ENCODE measurements around the gene LARGE2.

LARGE2 gene

DNA sequence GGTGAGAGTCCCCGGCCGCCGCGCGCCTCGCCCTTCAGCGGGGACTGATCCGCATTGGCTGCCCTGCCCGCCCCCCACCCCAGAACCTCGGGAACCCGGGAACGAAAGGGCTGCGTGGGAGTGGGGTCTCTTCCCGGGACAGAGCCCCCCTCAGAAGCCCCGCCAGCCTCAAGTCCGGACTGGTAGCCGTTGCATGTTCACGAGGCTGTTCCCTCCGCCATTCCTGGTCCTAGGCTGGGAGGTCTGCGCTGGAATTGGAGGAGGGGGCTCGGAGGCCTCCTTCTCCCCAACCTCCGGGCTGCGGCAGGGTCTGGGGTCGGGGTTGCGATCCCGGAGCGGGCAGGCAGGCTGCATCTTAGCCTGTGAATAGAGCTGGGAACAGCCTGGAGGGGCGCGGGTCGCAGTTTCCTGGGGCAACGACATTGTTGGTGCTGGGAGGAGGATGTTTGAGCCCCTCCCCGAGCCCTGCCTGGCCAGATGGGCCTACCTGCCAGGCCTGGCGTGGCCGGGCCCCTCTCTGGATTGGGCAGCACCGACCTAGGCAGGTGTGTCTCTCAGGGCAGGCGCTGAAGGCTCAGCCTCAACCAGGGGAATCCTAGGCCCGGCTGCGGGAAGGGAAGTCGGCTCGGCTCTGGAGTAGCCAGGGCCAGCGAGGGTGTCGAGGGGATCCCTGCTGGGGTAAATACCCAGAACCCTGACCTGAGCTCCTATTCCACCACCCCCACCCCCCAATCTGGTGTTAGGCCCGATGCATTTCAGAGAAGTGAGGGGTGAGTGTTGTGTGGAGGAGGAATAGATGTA is 36.3 kb upstream of the LARGE2 start:
- H3K27ac ChIP-seq (ENCODE audit: low read length) = no peak overlapping the region
- TF ChIP-seq EZH2 (IDR thresholded peaks at IDR 0.05; ENCODE audit: borderline replicate concordance, low read depth, low read length, severe bottlenecking) = no peak
- TF ChIP-seq, protein P1, sequence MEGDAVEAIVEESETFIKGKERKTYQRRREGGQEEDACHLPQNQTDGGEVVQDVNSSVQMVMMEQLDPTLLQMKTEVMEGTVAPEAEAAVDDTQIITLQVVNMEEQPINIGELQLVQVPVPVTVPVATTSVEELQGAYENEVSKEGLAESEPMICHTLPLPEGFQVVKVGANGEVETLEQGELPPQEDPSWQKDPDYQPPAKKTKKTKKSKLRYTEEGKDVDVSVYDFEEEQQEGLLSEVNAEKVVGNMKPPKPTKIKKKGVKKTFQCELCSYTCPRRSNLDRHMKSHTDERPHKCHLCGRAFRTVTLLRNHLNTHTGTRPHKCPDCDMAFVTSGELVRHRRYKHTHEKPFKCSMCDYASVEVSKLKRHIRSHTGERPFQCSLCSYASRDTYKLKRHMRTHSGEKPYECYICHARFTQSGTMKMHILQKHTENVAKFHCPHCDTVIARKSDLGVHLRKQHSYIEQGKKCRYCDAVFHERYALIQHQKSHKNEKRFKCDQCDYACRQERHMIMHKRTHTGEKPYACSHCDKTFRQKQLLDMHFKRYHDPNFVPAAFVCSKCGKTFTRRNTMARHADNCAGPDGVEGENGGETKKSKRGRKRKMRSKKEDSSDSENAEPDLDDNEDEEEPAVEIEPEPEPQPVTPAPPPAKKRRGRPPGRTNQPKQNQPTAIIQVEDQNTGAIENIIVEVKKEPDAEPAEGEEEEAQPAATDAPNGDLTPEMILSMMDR (IDR thresholded peaks at IDR 0.05; ENCODE audit: borderline replicate concordance, extremely low read depth, low read length, poor library complexity, severe bottlenecking) = no peak
- peaks cover 27% of the 10 kb centered on the region for H4K20me1 ChIP-seq (ENCODE audit: insufficient read depth, low read length)
- peak overlapping the region; percentile 52 for H3K9ac ChIP-seq (ENCODE audit: low read depth, low read length)
- no peaks in the 10 kb centered on the region for H3K27me3 ChIP-seq (ENCODE audit: insufficient read depth, low read length, poor library complexity)
- H3K4me3 ChIP-seq (ENCODE audit: low read depth in 1 of 2, low read length in 2 of 2) = peak overlapping the region; percentile 26 to 63; a peak in 3 of 4 replicates
- no peaks in the 10 kb centered on the region for H3K9me3 ChIP-seq (ENCODE audit: insufficient read depth, low read length, severe bottlenecking)
- peak overlapping the region; percentile 82 for H3K4me2 ChIP-seq (ENCODE audit: insufficient read depth, low read length)
- ATAC-seq (ENCODE audit: insufficient read depth, low read depth) (no peak), DNase-seq (no peak)
- H3K36me3 ChIP-seq (ENCODE audit: insufficient read depth, low read length) = peaks cover 10% of the 10 kb centered on the region
- H3K4me1 ChIP-seq (ENCODE audit: insufficient read depth, low read length) = peaks cover 13% of the 10 kb centered on the region
- peak overlapping the region; percentile 63; the same call in 1 of the 2 replicates for H2AFZ ChIP-seq (ENCODE audit: low read depth, low read length)
- H3K79me2 ChIP-seq (ENCODE audit: insufficient read depth, low read length) = no peaks in the 10 kb centered on the region

DNA sequence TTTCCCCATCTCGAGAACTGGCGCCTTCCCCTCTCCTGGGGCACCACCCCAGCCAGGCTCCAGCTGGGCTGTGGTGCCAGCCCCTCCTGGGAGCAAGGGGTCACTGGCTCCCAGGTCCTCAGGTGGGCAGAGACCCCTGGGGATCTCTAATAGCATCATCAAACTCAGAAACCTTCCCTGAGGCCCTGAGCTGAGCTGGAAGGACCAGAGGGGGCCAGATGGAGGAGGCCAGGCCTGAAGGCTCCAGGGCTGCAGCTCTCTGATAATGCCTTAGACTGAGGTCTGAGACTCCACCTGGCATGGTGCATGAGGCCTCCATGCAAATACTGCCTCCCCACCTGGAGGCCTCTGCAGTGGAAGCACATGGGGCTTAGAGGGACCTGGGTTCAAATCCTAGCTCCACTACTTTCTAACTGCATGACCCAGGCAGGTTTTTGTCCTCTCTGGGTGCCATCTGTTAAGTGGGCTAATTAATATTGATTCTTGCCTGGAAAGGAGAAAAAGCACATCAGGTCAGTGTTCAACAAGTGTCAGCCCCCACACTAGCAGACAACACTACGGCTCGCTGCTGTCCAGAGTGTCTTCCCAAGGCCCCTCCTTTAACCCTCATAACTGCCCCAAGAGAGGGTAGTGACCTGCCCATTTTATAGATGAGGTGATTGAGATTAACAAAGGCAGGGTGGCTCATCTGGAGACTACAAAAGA is 35.5 kb upstream of the LARGE2 start:
- peaks cover 13% of the 10 kb centered on the region for H3K4me1 ChIP-seq (ENCODE audit: insufficient read depth, low read length)
- H2AFZ ChIP-seq (ENCODE audit: low read depth, low read length) = no peak overlapping the region
- H3K4me3 ChIP-seq (ENCODE audit: low read depth in 1 of 2, low read length in 2 of 2) = no peak overlapping the region
- ATAC-seq (ENCODE audit: insufficient read depth, low read depth) (no peak), DNase-seq (no peak)
- H3K9ac ChIP-seq (ENCODE audit: low read depth, low read length) = no peak overlapping the region
- peaks cover 22% of the 10 kb centered on the region for H4K20me1 ChIP-seq (ENCODE audit: insufficient read depth, low read length)
- H3K4me2 ChIP-seq (ENCODE audit: insufficient read depth, low read length) = no peak overlapping the region
- H3K9me3 ChIP-seq (ENCODE audit: insufficient read depth, low read length, severe bottlenecking) = no peaks in the 10 kb centered on the region
- no peak overlapping the region for H3K27ac ChIP-seq (ENCODE audit: low read length)
- 0 out of 2 replicates have a peak, but pooled peaks cover 2% of the 10 kb centered on the region for H3K36me3 ChIP-seq (ENCODE audit: insufficient read depth, low read length)
- H3K27me3 ChIP-seq (ENCODE audit: insufficient read depth, low read length, poor library complexity) = no peaks in the 10 kb centered on the region
- TF ChIP-seq, protein P1 (IDR thresholded peaks at IDR 0.05; ENCODE audit: borderline replicate concordance, extremely low read depth, low read length, poor library complexity, severe bottlenecking) = no peak
- H3K79me2 ChIP-seq (ENCODE audit: insufficient read depth, low read length) = no peaks in the 10 kb centered on the region

DNA sequence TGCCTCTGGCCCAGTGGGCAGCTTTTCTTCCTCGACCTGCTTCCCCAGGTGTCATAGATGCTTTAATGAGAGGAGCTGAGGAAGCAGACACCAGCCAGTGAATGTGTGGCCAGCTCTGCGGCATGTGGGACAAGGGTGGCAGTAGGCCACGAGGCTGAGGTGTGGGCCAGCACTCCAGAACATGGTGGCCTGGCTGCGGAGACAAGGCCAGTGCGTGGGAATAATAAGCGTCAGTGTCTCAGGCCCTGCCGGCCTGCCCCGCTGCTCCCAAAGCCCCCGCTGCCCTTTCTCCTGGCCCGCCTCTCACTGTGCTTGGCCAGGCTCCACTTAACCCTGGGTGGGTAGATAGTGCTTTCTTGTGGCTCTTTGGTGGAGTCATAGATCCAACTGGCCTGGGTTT is 34.9 kb upstream of the LARGE2 start:
- Histone ChIP-seq H2AFZ (ENCODE audit: low read depth, low read length) (no peak overlapping the region), H3K4me3 (ENCODE audit: low read depth in 1 of 2, low read length in 2 of 2) (no peak overlapping the region), H3K36me3 (ENCODE audit: insufficient read depth, low read length) (no peaks in the 10 kb centered on the region), H3K4me2 (ENCODE audit: insufficient read depth, low read length) (no peak overlapping the region), H3K27me3 (ENCODE audit: insufficient read depth, low read length, poor library complexity) (no peaks in the 10 kb centered on the region), H4K20me1 (ENCODE audit: insufficient read depth, low read length) (peaks cover 21% of the 10 kb centered on the region), H3K4me1 (ENCODE audit: insufficient read depth, low read length) (peaks cover 13% of the 10 kb centered on the region), H3K9ac (ENCODE audit: low read depth, low read length) (no peak overlapping the region), H3K27ac (ENCODE audit: low read length) (no peak overlapping the region), H3K9me3 (ENCODE audit: insufficient read depth, low read length, severe bottlenecking) (no peaks in the 10 kb centered on the region), H3K79me2 (ENCODE audit: insufficient read depth, low read length) (no peaks in the 10 kb centered on the region)
- ATAC-seq (ENCODE audit: insufficient read depth, low read depth) (no peak), DNase-seq (no peak)
- TF ChIP-seq EZH2 (IDR thresholded peaks at IDR 0.05; ENCODE audit: borderline replicate concordance, low read depth, low read length, severe bottlenecking) = no peak
- TF ChIP-seq, protein P1 (IDR thresholded peaks at IDR 0.05; ENCODE audit: borderline replicate concordance, extremely low read depth, low read length, poor library complexity, severe bottlenecking) = no peak

All from DND-41 (cell line).